ENCODE results near the gene CXCL11.
"Not testable (repeated sequence)": the region's sequence is repeated elsewhere in the genome, so short reads cannot be mapped to it uniquely, and the experiment has no call there.

CXCL11 gene

DNA sequence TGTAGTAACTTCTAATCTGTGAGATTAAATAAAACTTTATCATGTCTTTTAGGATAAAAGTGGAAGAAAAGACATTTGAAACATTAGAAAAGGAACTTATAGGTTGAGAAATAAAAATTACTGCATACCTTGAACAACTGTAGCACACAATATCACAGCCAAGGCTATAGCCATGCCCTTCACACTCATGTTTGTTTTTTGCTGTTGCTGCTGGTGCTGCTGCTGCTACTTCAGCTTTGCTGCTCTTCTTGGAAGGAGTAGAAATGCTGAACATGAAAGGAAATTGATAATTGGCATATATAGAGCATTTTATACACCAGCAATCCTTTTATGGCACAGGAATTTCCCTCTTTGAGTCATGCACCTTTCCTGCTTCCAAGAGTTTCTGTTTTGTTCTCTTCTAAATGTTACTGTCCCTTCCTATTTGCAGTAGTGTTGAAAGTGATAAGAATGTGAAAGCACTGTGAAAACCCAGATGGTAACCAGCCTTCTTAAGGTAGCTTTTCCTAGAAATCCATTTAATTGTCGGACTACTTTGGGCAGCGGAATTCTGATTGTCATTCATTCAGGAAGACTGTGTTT is at the start of gene CXCL11:
TSS of gene CXCL11 (minus strand) at position 272 of the 582 bp plus-strand sequence. CDS start at position 189, 83 bp downstream.
- no peak for DNase-seq (ENCODE audit: low read depth in 3 of 3)

DNA sequence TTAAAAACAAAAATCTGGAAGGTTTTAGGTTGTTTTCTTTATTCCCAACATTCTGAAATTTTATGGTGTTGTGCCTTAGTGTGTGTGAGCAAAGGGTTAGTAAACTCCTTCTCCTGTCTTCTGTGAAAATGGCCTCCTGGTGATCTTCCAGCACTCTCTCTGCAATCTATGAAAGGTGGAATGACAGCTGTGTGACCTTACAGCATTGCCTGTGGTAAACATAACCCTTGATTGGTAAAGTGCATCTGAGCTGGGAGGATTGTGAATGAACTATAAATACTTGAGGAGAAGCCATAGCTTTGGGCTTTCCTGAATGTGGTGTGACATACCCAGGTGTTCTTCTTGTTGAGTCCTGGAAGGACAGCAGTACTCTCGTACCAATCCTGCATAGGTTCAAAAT is 48.7 kb upstream of the CXCL11 start:
- DNase-seq (ENCODE audit: low read depth in 3 of 3) = no peak

DNA sequence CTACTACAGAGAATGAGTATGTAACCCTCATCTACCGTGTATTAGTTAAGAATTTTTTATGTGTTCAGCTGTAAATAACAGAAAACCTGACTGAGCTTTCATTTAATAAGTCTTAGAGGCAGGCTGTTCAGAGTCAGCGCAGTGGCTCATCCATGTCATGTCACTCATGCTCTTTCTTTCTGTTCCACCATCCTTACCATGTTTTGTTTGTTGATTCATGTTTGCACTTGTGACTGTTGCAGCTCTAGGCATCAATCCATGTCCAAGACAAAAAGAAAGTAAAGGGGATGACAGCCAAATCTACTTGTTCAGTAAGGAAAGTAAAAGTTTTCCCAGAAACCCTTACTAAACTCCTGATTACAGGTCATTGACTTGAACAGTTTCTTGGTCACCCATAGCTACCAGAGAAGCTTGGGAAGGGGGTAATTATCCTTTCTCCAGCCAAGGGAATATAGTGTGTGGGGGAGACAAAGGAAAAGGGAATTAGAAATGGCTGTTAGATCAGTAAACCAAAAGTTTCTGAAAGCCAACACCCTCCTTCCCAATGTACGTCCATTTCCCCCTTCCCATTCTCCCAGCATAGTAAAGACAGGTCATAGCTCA is 47.6 kb upstream of the CXCL11 start:
- DNase-seq (ENCODE audit: low read depth in 3 of 3) = no peak

DNA sequence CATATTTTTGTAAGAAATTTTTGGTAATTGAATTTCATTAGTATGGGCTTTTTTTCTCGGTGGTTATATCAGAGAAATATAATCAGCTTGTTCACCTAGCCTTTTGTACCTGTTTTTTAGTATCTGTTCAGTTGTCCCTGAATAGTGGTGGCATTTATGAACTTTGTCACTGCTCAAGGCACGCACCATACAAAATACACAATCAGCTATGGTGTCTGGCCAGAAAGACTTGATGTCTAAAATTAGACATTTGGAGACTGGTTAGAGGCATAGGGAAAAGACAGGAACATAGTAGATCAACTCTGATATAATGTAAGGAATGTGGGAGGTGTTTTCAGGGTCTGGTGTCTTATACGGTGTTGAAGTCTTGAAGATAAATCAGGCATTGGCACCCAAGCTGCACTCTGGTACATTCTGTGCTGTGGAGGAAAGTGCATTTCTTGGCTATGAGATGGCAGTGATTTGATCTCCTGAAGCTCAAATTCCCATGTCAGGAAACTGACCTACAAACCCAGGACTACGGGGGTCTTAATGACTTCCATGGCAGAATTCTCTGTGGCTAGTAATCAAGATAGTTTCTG is 42.3 kb upstream of the CXCL11 start:
- DNase-seq (ENCODE audit: low read depth in 3 of 3) = no peak

DNA sequence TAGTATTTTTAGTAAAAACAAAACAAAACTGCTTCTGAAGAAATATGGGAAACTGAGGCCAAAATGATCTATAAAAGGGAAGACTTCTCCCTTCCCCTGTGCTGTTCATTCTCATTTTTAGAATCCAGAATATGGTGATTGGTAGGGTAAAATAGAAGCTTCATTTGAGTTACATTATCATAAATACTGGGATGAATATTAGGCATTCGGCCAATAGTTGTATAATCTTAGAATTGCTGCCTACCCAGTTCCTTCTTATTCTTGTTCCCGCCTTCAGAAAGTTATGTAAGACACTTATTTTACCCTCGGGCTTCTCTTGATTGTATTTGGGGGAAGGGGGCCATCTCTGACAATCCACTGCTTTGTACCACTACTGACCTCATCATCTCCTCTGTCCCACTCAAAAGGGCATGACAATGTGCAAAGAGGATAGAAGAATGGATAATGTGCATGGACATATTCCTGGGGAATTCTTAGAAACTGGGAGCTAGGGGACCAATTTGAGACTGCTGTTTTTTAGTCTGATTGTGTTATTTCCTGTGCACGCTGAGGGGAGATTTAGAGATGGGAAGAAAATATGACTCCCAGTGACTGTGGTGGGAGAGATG is 39.2 kb upstream of the CXCL11 start:
- DNase-seq (ENCODE audit: low read depth in 3 of 3) = no peak

DNA sequence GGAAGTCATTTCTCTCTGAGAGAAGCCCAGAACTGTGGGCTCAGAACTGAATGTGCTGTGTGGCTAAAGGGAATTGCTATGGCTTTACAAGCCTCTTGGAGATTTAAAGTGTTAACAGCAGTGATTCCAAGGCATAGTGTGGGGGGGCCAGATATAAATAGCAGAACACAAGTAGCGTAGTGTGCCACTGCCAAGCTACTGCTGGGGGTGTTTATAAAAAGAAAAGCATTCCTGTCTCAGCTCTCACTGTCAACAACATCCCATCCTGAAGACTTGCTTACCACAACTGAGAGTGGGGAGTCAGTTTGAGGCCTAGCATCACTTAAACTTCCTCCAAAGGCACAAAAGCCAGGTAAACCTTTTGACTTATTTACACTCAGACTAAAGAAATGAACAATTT is 38.6 kb upstream of the CXCL11 start, which contains the start of gene ART3:
TSS of gene ART3 (plus strand) at position 242 of the 400 bp plus-strand sequence. CDS start 1,181 bp downstream, outside the sequence.
- DNase-seq (ENCODE audit: low read depth in 3 of 3) = no peak

DNA sequence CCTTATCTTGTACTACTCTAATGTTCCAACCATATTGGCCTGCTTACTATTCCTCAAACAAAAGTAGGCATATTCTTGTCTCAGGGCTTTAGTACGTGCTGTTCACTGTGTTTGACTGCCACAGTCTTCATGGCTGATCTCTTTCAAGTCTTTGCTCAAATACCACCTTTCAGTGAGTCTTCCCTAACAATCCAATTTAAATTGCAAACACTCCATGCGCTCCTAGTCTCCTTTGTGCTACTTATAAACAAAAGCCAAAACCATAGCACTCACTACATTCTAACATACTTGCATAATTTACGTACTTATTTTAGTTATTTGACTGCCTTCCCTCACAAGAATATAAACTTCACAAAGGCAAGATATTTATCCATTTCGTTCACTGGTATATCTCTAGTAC is 36.9 kb upstream of the CXCL11 start:
- no peak for DNase-seq (ENCODE audit: low read depth in 3 of 3)

DNA sequence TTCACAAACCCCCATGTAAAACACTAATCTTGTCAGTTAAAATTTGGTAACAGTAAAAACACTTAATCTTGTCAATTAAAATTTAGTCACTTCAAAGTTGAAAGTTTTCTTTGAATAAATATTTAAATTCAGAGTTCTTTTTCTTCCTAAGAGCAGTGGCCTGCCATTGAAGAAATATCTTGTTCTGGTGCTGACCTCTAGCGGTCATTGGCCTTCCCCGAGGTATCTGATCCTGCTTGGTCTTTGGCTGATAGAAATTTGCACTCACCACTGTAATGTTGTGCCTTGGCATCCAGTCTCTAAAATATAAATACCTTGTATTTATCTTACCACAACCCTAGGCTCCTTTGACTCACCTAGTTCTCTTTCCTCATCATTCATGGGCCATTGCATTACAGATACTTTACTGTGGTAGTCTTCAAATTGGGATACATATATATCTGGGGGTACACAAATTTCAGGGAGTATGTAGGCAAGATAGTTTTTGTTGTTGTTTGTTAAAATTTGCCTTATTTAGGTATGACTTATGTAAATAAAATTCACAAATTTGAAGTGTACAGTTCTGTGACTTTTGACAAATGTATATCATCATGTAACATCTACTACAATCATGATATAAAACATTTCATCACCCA is 31.9 kb upstream of the CXCL11 start:
- DNase-seq (ENCODE audit: low read depth in 3 of 3) = peak; percentile 28 to 65 (median 61)

DNA sequence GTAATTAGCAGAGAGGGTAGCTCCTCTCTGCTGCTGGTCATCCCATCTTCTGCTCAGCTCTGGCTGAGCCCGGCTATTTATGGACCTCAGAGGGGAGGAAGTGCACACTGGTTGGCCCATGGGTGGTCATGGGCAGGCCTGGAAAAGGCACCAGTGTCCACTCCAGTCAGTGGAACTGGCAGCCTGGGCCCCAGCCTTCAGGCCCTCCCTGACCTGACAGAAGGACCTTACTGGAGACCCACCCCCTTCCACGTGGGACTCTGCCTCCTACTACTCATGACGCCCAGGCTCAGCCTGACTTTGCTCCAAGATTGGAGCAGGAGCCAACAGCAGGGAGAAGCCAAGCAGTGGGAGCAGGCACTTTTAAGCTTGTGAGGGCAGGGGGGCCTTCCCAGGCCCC is 30.7 kb upstream of the CXCL11 start:
- no peak for DNase-seq (ENCODE audit: low read depth in 3 of 3)

DNA sequence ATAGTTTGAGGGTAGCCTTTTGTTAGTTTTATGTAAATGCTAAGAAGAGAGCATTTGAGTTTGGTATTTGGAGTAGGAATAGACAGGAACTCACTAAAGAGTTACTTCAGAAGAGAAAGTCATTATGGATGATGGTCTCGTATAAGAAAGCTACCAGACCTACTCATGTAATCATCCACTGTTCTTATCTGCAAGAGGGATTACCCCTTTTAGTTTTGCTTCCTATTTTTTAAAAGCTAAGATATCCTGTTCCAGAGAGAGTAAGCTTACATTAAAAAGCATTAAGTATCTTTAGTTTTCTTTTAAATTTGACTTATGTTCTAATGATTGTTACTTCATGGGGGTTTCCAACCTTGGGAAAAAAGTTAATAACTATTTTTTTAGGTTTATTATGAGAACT is 26.1 kb upstream of the CXCL11 start:
- no peak for DNase-seq (ENCODE audit: low read depth in 3 of 3)

DNA sequence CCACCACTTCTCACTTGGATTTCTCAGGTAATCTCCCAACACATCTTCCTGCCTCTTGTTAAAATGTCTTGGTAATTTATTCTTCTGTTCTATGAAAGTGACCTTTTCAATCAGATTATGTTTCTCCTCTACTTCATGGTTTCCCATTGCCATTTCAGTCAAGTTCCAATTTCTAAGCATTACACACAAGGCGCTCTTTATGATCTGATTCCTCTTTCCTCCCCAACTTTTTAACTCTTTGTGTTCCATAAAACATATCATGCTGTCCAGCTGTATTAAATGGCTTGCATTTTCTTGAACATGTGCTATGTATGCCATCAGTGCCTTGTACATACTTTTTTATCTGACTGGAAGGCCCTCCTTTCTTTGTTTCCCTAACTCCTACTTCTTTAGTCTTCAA is 25.6 kb upstream of the CXCL11 start:
- DNase-seq (ENCODE audit: low read depth in 3 of 3) = no peak

DNA sequence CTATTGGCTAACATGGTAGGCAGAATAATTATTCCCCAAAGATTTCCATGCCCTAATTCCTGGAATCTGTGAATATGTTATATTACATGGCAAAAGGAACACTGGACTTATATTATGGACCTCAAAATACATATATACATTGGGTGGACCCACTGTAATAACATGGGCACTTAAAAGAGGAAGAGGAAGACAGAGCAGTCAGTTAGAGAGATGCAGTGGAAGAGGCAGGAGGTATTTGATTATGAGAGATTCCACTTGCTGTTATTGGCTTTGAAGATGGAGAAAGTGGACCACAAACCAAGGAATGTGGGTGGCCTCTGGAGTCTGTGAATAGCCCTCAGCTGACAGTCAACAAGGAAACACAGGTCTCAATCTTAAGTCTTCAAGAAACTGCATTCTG is 24.6 kb upstream of the CXCL11 start:
- DNase-seq (ENCODE audit: low read depth in 3 of 3) = no peak

DNA sequence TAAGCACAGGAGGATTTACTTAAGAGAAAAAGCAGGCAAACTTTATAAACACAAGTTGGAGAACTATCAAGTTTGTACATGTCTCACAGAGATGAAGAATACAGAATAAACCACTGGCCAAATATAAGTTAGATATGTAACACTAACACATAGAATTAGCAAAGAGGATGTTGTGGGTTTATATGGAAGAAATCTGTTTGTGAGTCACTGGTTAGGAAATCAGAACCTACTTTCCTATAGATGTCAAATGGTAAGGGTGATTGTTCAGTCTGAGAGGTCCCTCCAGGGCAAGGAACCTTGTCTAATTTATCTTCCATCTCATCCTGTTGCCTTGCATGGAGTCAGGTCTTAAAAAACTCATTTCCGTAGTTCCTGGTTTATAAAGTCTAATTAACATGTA is 23.9 kb upstream of the CXCL11 start:
- no peak for DNase-seq (ENCODE audit: low read depth in 3 of 3)

DNA sequence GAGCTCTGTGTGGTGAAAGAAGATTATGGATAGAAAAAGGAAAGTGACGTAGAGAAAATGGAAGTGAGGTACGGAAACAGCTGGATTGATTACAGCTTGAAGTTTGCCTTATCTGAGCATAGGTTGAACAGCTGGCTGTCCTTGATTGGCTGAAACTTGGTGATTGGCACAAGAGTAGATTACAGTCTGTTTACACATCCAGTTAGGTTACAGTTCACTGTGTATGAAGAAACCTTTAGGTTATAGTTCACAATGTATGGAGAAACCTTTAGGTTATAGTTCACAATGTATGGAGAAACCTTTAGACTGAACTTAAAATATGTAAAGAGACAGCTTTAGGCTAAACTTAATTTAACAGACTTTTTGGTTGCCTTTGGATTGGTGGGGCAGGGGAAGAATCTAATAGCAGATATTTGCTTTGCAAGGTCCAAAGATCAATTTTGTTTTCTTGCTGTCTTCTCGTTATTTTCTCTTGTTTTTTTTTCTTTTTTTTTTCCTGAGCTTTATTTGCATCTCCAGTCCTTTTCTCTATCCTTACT is 23.1 kb upstream of the CXCL11 start:
- DNase-seq (ENCODE audit: low read depth in 3 of 3) = no peak

DNA sequence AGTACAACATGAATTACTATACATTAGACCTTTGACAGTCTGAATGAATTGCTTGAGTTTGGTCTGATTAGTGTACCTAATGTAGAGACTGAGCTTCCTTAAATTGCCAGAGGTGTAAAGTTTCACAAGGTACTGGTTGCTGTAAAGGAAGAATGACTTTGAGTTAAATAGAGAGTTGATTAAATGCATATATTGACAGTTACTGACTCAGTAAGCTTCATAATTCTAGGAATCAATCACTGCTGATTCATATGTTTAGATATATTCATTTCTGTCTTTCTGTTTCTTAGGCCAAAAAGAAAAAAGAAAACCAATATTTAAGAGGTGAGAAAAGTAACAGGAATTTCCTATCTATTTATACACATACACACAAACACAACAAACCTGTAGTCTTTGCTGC is 22.4 kb upstream of the CXCL11 start:
- no peak for DNase-seq (ENCODE audit: low read depth in 3 of 3)

DNA sequence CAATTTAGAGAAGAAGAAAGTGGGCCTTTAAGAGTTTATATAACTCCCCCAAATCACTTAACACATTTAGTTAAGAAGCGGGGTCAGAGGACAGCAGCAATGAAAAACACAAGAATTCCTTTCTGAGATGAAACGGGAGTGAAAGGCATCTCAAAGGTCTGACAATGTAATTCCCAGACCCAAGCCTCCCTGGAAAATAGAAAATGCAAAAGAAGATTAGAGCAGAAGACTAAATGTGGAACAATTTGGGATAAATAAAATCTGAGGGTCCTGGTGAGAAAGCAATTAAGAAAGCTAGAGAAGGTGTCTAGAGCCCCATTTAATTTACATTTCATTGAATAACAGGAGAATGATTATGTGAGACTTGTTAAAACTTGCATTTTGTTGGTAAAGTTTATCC is 19.6 kb upstream of the CXCL11 start:
- DNase-seq (ENCODE audit: low read depth in 3 of 3) = no peak

DNA sequence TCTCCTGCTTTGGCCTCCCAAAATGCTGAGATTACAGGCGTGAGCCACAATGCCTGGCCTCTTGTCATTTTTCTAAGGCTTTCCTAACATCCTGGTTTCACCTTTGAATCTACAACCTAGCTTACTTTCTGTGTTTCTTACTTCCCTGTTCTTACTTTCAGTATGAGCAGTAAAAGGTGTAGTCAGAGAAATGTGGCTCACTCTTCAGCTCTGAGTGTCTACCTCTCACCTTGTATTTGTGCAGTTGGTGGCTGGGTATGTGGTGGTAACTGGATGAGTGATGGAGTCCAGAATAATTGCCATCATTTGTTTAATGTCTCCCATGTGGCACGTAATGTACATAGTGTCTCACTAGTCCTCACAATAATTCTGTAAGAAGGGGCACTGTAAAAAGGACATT is 19.1 kb upstream of the CXCL11 start:
- DNase-seq (ENCODE audit: low read depth in 3 of 3) = peak in 1 of 3 experiments; percentile 11

DNA sequence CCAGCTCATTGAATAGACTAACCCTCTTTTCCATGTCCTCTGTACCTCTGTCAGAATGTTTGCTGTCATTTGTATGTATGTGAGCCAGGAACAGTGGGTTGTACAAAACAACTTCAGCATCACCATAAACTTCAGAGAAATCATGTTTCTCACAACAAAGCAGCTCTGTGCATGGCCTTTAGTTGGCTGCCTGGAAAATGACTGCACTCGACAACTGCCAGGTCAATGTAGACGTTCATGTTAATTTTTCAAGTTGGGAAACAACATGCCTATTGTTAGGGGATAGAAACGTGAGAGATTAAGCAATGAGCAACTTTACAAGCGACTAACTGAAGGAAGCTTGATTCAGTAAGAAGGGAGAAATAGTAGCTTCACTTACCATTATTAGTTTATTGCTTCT is 17.9 kb upstream of the CXCL11 start:
- no peak for DNase-seq (ENCODE audit: low read depth in 3 of 3)

DNA sequence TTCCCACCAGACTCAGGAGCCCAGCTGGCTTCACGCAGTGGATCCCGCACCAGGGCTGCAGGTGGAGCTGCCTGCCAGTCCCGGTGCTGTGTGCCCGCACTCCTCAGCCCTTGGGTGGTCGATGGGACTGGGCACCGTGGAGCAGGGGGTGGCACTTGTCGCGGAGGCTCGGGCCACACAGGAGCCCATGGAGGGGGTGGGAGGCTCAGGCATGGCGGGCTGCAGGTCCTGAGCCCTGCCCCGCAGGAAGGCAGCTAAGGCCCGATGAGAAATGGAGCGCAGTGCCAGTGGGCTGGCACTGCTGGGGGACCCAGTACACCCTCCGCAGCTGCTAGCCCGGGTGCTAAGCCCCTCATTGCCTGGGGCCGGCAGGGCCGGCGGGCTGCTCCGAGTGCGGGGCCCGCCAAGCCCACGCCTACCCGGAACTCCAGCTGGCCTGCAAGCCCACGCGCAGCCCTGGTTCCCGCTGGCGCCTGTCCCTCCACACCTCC is 14.7 kb upstream of the CXCL11 start:
- DNase-seq (ENCODE audit: low read depth in 3 of 3) = not testable (repeated sequence)

DNA sequence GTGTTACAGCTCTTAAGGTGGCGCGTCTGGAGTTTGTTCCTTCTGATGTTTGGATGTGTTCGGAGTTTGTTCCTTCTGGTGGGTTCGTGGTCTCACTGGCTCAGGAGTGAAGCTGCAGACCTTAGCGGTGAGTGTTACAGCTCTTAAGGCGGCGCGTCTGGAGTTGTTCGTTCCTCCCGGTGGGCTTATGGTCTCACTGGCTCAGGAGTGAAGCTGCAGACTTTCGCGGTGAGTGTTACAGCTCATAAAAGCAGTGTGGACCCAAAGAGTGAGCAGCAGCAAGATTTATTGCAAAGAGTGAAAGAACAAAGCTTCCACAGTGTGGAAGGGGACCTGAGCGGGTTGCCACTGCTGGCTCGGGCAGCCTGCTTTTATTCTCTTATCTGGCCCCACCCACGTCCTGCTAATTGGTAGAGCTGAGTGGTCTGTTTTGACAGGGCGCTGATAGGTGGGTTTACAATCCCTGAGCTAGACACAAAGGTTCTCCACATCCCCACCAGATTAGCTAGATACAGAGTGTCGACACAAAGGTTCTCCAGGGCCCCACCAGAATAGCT is 14.1 kb upstream of the CXCL11 start:
- DNase-seq (ENCODE audit: low read depth in 3 of 3) = not testable (repeated sequence)

DNA sequence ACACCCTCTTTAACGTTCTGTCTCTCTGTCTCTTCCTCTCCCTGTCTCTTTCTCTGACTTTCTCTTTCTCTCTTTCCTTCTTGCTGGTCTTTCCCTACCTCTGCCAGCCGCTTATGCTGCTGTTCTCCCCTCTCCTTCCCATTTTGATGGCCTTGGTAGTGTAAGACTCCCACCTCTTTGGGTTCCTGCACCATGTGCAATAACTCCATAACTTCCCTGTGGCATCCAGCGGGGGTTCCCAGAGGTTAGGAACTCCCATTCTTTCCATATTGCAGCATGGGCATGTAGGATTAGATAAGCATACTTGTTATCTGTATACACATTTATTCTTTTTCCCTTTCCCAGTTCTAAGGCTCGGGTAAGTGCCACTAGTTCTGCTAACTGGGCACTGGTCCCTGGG is 8.8 kb upstream of the CXCL11 start:
- not testable (repeated sequence) for DNase-seq (ENCODE audit: low read depth in 3 of 3)

DNA sequence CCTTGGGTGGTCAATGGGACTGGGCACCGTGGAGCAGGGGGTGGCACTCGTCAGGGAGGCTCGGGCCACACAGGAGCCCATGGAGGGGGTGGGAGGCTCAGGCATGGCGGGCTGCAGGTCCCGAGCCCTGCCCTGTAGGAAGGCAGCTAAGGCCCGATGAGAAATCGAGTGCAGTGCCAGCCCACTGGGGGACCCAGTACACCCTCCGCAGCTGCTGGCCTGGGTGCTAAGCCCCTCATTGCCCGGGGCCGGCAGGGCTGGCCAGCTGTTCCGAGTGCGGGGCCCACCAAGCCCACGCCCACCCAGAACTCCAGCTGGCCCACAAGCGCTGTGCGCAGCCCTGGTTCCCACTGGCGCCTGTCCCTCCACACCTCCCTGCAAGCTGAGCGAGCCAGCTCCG is 7.4 kb upstream of the CXCL11 start:
- DNase-seq (ENCODE audit: low read depth in 3 of 3) = not testable (repeated sequence)
